Measurements from ENCODE around the gene CCR6. TPM values are rescaled to one million over a fixed set of nuclear protein-coding genes. Genes with fewer than 3 reads are reported as not detected.

CCR6 gene
- total and polyA plus RNA-seq, 2 of the 13 experiments (the other 11 are each of a cell fraction or from before 2014, with no cell fraction given) = 4.5 to 8.7 TPM

DNA sequence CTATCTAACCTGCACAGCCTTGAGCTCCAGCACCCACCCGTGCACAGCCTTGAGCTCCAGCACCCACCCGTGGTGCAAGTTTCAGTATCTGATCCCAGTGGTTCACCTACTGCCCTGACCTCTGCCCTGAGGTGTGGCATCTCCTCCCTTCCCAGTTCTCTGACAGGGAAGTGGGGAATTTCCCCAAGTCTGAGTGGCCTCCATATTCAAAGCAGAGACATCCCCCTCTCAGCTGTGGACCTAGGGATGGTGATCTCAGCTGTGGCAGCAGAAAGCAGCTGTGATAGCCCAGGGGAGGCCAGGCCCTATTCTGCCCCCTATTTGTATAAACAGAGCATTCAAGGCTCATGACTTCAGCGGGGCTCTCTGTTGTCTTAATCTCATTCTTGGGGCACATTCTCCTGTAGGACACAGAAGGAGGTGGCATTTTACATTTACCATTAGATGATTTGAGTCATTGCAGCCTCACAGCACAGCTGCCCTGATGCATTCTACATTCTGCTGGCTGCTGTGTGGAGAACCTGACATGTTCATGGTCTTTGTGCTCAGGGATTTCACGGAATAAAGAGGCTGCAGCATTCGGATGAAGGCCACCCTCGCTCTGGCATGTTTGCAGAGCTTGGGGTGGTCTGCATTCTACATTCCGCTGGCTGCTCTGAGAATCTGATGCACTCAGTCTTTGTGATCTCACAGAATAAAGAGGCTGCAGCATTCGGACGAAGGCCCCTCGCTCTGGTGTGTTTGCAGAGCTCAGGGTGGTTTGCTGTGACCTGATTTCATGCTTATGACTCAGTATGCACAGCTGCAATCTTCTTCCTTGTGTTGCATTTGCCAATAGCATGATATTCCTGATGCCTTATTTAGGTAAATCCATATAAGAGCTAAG, 17.9 kb downstream of the CCR6 start (continued):
- TF ChIP-seq ZNF891 (CRISPR knock-in tag; IDR thresholded peaks at IDR 0.05) = no peak
- TF ChIP-seq HOXD1 (CRISPR knock-in tag; IDR thresholded peaks at IDR 0.05) = no peak
- TF ChIP-seq GFI1 (CRISPR knock-in tag; IDR thresholded peaks at IDR 0.05; ENCODE audit: borderline replicate concordance) = peak; percentile 97
- TF ChIP-seq ZNF772 (CRISPR knock-in tag; IDR thresholded peaks at IDR 0.05) = no peak
- TF ChIP-seq, protein P1, sequence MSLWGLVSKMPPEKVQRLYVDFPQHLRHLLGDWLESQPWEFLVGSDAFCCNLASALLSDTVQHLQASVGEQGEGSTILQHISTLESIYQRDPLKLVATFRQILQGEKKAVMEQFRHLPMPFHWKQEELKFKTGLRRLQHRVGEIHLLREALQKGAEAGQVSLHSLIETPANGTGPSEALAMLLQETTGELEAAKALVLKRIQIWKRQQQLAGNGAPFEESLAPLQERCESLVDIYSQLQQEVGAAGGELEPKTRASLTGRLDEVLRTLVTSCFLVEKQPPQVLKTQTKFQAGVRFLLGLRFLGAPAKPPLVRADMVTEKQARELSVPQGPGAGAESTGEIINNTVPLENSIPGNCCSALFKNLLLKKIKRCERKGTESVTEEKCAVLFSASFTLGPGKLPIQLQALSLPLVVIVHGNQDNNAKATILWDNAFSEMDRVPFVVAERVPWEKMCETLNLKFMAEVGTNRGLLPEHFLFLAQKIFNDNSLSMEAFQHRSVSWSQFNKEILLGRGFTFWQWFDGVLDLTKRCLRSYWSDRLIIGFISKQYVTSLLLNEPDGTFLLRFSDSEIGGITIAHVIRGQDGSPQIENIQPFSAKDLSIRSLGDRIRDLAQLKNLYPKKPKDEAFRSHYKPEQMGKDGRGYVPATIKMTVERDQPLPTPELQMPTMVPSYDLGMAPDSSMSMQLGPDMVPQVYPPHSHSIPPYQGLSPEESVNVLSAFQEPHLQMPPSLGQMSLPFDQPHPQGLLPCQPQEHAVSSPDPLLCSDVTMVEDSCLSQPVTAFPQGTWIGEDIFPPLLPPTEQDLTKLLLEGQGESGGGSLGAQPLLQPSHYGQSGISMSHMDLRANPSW (CRISPR knock-in tag; IDR thresholded peaks at IDR 0.05; ENCODE audit: borderline replicate concordance) = 0 out of 2 replicates have a peak, but pooled peaks have one; percentile 29

GRCh38 chr6:167141667-167142432, 19.0 kb downstream of the CCR6 start:
- in situ Hi-C loops (cut with HindIII; ENCODE audit: extremely low pct_ligation_motif_present, low pct_unique_long_range_greater_than_20kb) (loop anchor here (5.0 to 25.0 kb wide), 2 partner anchors 130 to 365 kb away; no protein-coding TSS in a partner anchor), intact Hi-C loops (cut with micrococcal nuclease; ENCODE audit: unreplicated experiment) (loop anchor here (1.0 to 5.0 kb wide), 6 partner anchors 19 to 356 kb away; partner anchors contain the start of gene CCR6)
- H2AFZ ChIP-seq (ENCODE audit: low read length) = no peak overlapping the region
- FAIRE-seq (peak; percentile 83), ATAC-seq (peak; percentile 88), DNase-seq (ENCODE audit: low spot score) (peak; percentile 58)
- H3K4me2 ChIP-seq (ENCODE audit: low read depth, low read length) = peak overlapping the region; percentile 75
- POLR2A ChIA-PET = interaction anchor here (1.0 to 3.1 kb wide), 9 partner anchors 11 to 189 kb away, joined by 3 to 33 read pairs (median 5); partner anchors contain the start of genes CCR6, CEP43 and RNASET2
- CTCF ChIA-PET (ENCODE audit: low intra/inter-chr PET ratio, low total read pairs) = interaction anchor here (1.0 to 3.6 kb wide), 7 partner anchors 22 to 367 kb away, joined by 3 to 28 read pairs (median 7); partner anchors contain the start of gene CEP43
- no peak overlapping the region for H3K27ac ChIP-seq (ENCODE audit: extremely low read length, insufficient read depth, low read length)
- BruUV-seq (replicated peaks) = no TSS peak
- peaks cover 37% of the 10 kb centered on the region for H3K4me1 ChIP-seq (ENCODE audit: insufficient read depth, low read length)
- 17% methylated on average over 15 of the region's 18 CpGs for WGBS (ENCODE audit: low lambda C conversion rate)
- peaks cover 1 to 10% of the 10 kb centered on the region in 2 experiments; a peak in 4 of 5 replicates for H3K36me3 ChIP-seq (replicated peaks in 1 of 2; ENCODE audit: control insufficient read depth in 1 of 2, insufficient read depth in 2 of 2, low read length in 2 of 2)
- peak overlapping the region in 1 of 3 experiments; percentile 41; a peak in 2 of 6 replicates for H3K4me3 ChIP-seq (replicated peaks in 1 of 3; ENCODE audit: insufficient read depth in 1 of 3, low read depth in 2 of 3, low read length in 3 of 3)
- H3K79me2 ChIP-seq (ENCODE audit: insufficient read depth, low read length) = no peaks in the 10 kb centered on the region
- no peaks in the 10 kb centered on the region for H3K9me3 ChIP-seq (ENCODE audit: low read length)
- H4K20me1 ChIP-seq (ENCODE audit: insufficient read depth, low read length) = no peaks in the 10 kb centered on the region
- peaks cover 8 to 41% of the 10 kb centered on the region in 2 experiments; a peak in 4 of 5 replicates for H3K27me3 ChIP-seq (ENCODE audit: control insufficient read depth in 1 of 2, insufficient read depth in 2 of 2, low read length in 2 of 2)
- H3K9ac ChIP-seq (ENCODE audit: insufficient read depth, low read depth, low read length) = 0 out of 2 replicates have a peak overlapping the region, but pooled peaks have one; percentile 1
- TF ChIP-seq FOXM1 (CRISPR knock-in tag; IDR thresholded peaks at IDR 0.05) = no peak
- TF ChIP-seq, protein P2, sequence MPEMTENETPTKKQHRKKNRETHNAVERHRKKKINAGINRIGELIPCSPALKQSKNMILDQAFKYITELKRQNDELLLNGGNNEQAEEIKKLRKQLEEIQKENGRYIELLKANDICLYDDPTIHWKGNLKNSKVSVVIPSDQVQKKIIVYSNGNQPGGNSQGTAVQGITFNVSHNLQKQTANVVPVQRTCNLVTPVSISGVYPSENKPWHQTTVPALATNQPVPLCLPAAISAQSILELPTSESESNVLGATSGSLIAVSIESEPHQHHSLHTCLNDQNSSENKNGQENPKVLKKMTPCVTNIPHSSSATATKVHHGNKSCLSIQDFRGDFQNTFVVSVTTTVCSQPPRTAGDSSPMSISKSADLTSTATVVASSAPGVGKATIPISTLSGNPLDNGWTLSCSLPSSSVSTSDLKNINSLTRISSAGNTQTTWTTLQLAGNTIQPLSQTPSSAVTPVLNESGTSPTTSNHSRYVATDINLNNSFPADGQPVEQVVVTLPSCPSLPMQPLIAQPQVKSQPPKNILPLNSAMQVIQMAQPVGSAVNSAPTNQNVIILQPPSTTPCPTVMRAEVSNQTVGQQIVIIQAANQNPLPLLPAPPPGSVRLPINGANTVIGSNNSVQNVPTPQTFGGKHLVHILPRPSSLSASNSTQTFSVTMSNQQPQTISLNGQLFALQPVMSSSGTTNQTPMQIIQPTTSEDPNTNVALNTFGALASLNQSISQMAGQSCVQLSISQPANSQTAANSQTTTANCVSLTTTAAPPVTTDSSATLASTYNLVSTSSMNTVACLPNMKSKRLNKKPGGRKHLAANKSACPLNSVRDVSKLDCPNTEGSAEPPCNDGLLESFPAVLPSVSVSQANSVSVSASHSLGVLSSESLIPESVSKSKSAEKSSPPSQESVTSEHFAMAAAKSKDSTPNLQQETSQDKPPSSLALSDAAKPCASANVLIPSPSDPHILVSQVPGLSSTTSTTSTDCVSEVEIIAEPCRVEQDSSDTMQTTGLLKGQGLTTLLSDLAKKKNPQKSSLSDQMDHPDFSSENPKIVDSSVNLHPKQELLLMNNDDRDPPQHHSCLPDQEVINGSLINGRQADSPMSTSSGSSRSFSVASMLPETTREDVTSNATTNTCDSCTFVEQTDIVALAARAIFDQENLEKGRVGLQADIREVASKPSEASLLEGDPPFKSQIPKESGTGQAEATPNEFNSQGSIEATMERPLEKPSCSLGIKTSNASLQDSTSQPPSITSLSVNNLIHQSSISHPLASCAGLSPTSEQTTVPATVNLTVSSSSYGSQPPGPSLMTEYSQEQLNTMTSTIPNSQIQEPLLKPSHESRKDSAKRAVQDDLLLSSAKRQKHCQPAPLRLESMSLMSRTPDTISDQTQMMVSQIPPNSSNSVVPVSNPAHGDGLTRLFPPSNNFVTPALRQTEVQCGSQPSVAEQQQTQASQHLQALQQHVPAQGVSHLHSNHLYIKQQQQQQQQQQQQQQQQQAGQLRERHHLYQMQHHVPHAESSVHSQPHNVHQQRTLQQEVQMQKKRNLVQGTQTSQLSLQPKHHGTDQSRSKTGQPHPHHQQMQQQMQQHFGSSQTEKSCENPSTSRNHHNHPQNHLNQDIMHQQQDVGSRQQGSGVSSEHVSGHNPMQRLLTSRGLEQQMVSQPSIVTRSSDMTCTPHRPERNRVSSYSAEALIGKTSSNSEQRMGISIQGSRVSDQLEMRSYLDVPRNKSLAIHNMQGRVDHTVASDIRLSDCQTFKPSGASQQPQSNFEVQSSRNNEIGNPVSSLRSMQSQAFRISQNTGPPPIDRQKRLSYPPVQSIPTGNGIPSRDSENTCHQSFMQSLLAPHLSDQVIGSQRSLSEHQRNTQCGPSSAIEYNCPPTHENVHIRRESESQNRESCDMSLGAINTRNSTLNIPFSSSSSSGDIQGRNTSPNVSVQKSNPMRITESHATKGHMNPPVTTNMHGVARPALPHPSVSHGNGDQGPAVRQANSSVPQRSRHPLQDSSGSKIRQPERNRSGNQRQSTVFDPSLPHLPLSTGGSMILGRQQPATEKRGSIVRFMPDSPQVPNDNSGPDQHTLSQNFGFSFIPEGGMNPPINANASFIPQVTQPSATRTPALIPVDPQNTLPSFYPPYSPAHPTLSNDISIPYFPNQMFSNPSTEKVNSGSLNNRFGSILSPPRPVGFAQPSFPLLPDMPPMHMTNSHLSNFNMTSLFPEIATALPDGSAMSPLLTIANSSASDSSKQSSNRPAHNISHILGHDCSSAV (CRISPR knock-in tag; IDR thresholded peaks at IDR 0.05; ENCODE audit: borderline replicate concordance) = 0 out of 2 replicates have a peak, but pooled peaks have one; percentile 46

Data from HepG2 (cell line).